ENCODE data around the gene PLPPR1.

The PLPPR1 gene

DNA sequence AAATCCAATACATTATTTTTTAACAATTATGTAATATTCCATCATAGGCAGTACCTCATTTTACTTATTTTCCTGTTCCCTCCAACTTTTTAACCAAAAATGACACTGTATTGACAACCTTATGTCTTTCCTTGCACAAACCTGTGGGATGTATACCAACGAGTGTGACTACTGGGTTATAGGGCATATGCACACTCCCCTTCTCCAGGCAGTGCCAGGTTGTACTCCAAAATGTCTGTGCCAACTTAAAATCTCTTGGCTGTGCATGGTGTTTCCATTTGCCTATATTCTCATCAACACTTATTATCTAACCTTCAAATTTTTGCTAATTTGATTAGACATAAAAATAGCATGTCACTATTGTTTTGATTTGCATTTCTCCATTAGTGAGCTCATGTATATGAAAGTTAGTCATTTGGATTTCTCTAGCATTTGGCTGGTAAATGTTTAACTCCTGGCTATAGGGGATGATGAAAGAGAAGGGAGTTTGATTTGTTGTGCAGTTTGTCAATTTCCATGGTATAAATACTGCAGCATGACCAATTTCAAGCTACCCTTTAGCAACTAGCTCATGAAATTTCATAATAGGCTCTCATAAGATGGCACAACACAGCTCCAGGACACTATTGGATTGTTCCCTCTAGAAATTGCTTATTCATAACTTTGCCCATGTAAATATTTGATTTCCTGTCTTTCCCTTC is 226.4 kb downstream of the PLPPR1 start:
- Histone ChIP-seq H3K9me2 (replicated peaks; ENCODE audit: low read depth, low read length) (no peaks in the 10 kb centered on the region), H4K20me1 (ENCODE audit: insufficient read depth, low read length, poor library complexity, severe bottlenecking) (no peaks in the 10 kb centered on the region), H3K4me1 (ENCODE audit: insufficient read depth, low read length, poor library complexity, severe bottlenecking) (no peaks in the 10 kb centered on the region), H3K27me3 (ENCODE audit: insufficient read depth, low read length, poor library complexity, severe bottlenecking) (no peaks in the 10 kb centered on the region), H3K9ac (ENCODE audit: low read depth, low read length, poor library complexity, severe bottlenecking) (no peak overlapping the region), H3K36me3 (ENCODE audit: insufficient read depth, low read length) (no peaks in the 10 kb centered on the region), H3K4me3 (ENCODE audit: low read length, poor library complexity, severe bottlenecking) (no peak overlapping the region), H3K4me2 (ENCODE audit: low read depth, low read length, poor library complexity, severe bottlenecking) (no peak overlapping the region), H3K9me3 (ENCODE audit: insufficient read depth, low read depth, low read length) (no peaks in the 10 kb centered on the region), H3K79me2 (ENCODE audit: insufficient read depth, low read length) (no peaks in the 10 kb centered on the region), H3F3A (ENCODE audit: low read depth) (no peaks in the 10 kb centered on the region), H2AFZ (ENCODE audit: low read length) (no peak overlapping the region)
- TF ChIP-seq, protein P1, sequence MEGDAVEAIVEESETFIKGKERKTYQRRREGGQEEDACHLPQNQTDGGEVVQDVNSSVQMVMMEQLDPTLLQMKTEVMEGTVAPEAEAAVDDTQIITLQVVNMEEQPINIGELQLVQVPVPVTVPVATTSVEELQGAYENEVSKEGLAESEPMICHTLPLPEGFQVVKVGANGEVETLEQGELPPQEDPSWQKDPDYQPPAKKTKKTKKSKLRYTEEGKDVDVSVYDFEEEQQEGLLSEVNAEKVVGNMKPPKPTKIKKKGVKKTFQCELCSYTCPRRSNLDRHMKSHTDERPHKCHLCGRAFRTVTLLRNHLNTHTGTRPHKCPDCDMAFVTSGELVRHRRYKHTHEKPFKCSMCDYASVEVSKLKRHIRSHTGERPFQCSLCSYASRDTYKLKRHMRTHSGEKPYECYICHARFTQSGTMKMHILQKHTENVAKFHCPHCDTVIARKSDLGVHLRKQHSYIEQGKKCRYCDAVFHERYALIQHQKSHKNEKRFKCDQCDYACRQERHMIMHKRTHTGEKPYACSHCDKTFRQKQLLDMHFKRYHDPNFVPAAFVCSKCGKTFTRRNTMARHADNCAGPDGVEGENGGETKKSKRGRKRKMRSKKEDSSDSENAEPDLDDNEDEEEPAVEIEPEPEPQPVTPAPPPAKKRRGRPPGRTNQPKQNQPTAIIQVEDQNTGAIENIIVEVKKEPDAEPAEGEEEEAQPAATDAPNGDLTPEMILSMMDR (conservative IDR thresholded peaks at IDR 0.05; ENCODE audit: low read length): no peak
- TF ChIP-seq EZH2phosphoT487 (IDR thresholded peaks at IDR 0.05; ENCODE audit: borderline replicate concordance): no peak

GRCh38 chr9:101264727-101265126 is 236.2 kb downstream of the PLPPR1 start:
- Histone ChIP-seq H3K9me3 (ENCODE audit: insufficient read depth, low read depth, low read length) (no peaks in the 10 kb centered on the region), H3F3A (ENCODE audit: low read depth) (no peaks in the 10 kb centered on the region), H3K36me3 (ENCODE audit: insufficient read depth, low read length) (no peaks in the 10 kb centered on the region), H3K4me2 (ENCODE audit: low read depth, low read length, poor library complexity, severe bottlenecking) (no peak overlapping the region), H3K79me2 (ENCODE audit: insufficient read depth, low read length) (no peaks in the 10 kb centered on the region), H3K9me2 (replicated peaks; ENCODE audit: low read depth, low read length) (no peaks in the 10 kb centered on the region), H3K4me1 (ENCODE audit: insufficient read depth, low read length, poor library complexity, severe bottlenecking) (no peaks in the 10 kb centered on the region), H3K4me3 (ENCODE audit: low read length, poor library complexity, severe bottlenecking) (no peak overlapping the region), H3K27me3 (ENCODE audit: insufficient read depth, low read length, poor library complexity, severe bottlenecking) (no peaks in the 10 kb centered on the region), H2AFZ (ENCODE audit: low read length) (no peak overlapping the region), H3K9ac (ENCODE audit: low read depth, low read length, poor library complexity, severe bottlenecking) (no peak overlapping the region), H4K20me1 (ENCODE audit: insufficient read depth, low read length, poor library complexity, severe bottlenecking) (no peaks in the 10 kb centered on the region)
- TF ChIP-seq, protein P1 (conservative IDR thresholded peaks at IDR 0.05; ENCODE audit: low read length): no peak
- no peak for TF ChIP-seq EZH2phosphoT487 (IDR thresholded peaks at IDR 0.05; ENCODE audit: borderline replicate concordance)

- no peaks in the 10 kb centered on the region for H3K79me2 ChIP-seq (ENCODE audit: insufficient read depth, low read length)
- no peak overlapping the region for H3K9ac ChIP-seq (ENCODE audit: low read depth, low read length, poor library complexity, severe bottlenecking)
- no peaks in the 10 kb centered on the region for H3K9me2 ChIP-seq (replicated peaks; ENCODE audit: low read depth, low read length)
- H3F3A ChIP-seq (ENCODE audit: low read depth): no peaks in the 10 kb centered on the region
- no peaks in the 10 kb centered on the region for H3K4me1 ChIP-seq (ENCODE audit: insufficient read depth, low read length, poor library complexity, severe bottlenecking)
- no peaks in the 10 kb centered on the region for H4K20me1 ChIP-seq (ENCODE audit: insufficient read depth, low read length, poor library complexity, severe bottlenecking)
- TF ChIP-seq EZH2phosphoT487 (IDR thresholded peaks at IDR 0.05; ENCODE audit: borderline replicate concordance): no peak
- TF ChIP-seq, protein P1 (conservative IDR thresholded peaks at IDR 0.05; ENCODE audit: low read length): no peak
- no peak overlapping the region for H2AFZ ChIP-seq (ENCODE audit: low read length)
- no peak overlapping the region for H3K4me2 ChIP-seq (ENCODE audit: low read depth, low read length, poor library complexity, severe bottlenecking)
- H3K27me3 ChIP-seq (ENCODE audit: insufficient read depth, low read length, poor library complexity, severe bottlenecking): no peaks in the 10 kb centered on the region
- no peak overlapping the region for H3K4me3 ChIP-seq (ENCODE audit: low read length, poor library complexity, severe bottlenecking)
- H3K9me3 ChIP-seq (ENCODE audit: insufficient read depth, low read depth, low read length): no peaks in the 10 kb centered on the region
- H3K36me3 ChIP-seq (ENCODE audit: insufficient read depth, low read length): no peaks in the 10 kb centered on the region
These were observed 236.7 kb downstream of the PLPPR1 start for GRCh38 chr9:101265261-101265660.

Measured in Loucy (cell line).